GM10266 (cell line): ENCODE results near the gene CD320.

Experiments used
- DNase-seq: peaks from one replicate; pipeline ENCODE4 v3.0.0; 2012; ENCODE audit errors: extremely low spot score
- CTCF ChIP-seq: IDR thresholded peaks from 2 replicates; pipeline ENCODE4 v1.5.1; 2012; ENCODE audit warnings: mild to moderate bottlenecking, low read depth; ENCODE audit not compliant: control insufficient read depth, insufficient read depth; ENCODE audit errors: missing control alignments

CD320 gene

GRCh38 chr19:8336072-8336569, 28.0 kb upstream of the CD320 start:
- DNase-seq, result no peak
- TF ChIP-seq CTCF, result no peak

- DNase-seq, result peak; percentile 49
- TF ChIP-seq CTCF, result peak; percentile 25
Measured at GRCh38 chr19:8335343-8336071, 27.3 kb upstream of the CD320 start.

GRCh38 chr19:8334458-8335342, 26.5 kb upstream of the CD320 start:
- no peak for TF ChIP-seq CTCF
- peak; percentile 77 for DNase-seq

- DNase-seq, result peak; percentile 18
- no peak for TF ChIP-seq CTCF
Measured at GRCh38 chr19:8333767-8334457, 25.8 kb upstream of the CD320 start.

GRCh38 chr19:8332976-8333766, 25.0 kb upstream of the CD320 start:
- TF ChIP-seq CTCF, result no peak
- peak; percentile 23 for DNase-seq

GRCh38 chr19:8331263-8331845, 23.2 kb upstream of the CD320 start:
- no peak for TF ChIP-seq CTCF
- peak; percentile 12 for DNase-seq
